AG04449 (cell line): ENCODE data around the gene TRMU.

Experiments used
- CTCF ChIA-PET: fragments of 350-600 bp; formaldehyde crosslinking; extraction: SDS; loops from one replicate; lab custom pipeline; 2021; ENCODE audit warnings: antibody characterized with exemption; lab: Yijun Ruan, JAX
- POLR2A ChIA-PET: fragments of 400-600, 350-600 bp; formaldehyde crosslinking; extraction: SDS; loops from one replicate; lab custom pipeline; 2020; ENCODE audit warnings: antibody characterized with exemption, inconsistent platforms; lab: Yijun Ruan, JAX
- DNase-seq: peaks from one replicate; pipeline ENCODE4 v3.0.0-alpha.2; 2010; ENCODE audit warnings: low read depth, low spot score
- H3K4me3 ChIP-seq: 2 replicates; pipeline ENCODE4 v1.5.1; 2011; ENCODE audit warnings: low read depth, mild to moderate bottlenecking, control low read depth, low read length
- CTCF ChIP-seq: IDR thresholded peaks from one replicate; pipeline ENCODE4 v1.5.1; 2011; ENCODE audit warnings: mild to moderate bottlenecking, moderate library complexity, low read length, control low read depth, inconsistent platforms; ENCODE audit not compliant: insufficient read depth; ENCODE audit errors: missing control alignments

The TRMU gene

GRCh38 chr22:46380581-46380980 is 45.1 kb downstream of the TRMU start:
- no peak for DNase-seq
- ChIA-PET CTCF (interaction anchor here (1.0 kb wide), 1 partner anchor 9 kb away, joined by 4 read pairs; no protein-coding TSS in a partner anchor), POLR2A (no interaction called here)
- no peak overlapping the region for H3K4me3 ChIP-seq
- TF ChIP-seq CTCF = no peak

- ChIA-PET CTCF (interaction anchor here (1.0 kb wide), 1 partner anchor 9 kb away, joined by 4 read pairs; no protein-coding TSS in a partner anchor), POLR2A (no interaction called here)
- TF ChIP-seq CTCF = no peak
- no peak overlapping the region for H3K4me3 ChIP-seq
- no peak for DNase-seq
Observed at GRCh38 chr22:46381142-46381541, 45.6 kb downstream of the TRMU start.

- TF ChIP-seq CTCF = no peak
- DNase-seq = no peak
- CTCF ChIA-PET = interaction anchor here (1.0 kb wide), 1 partner anchor 8 kb away, joined by 4 read pairs; no protein-coding TSS in a partner anchor
- POLR2A ChIA-PET = no interaction called here
- no peak overlapping the region for H3K4me3 ChIP-seq
Observed at GRCh38 chr22:46381731-46382130, 46.2 kb downstream of the TRMU start.

- TF ChIP-seq CTCF = no peak
- POLR2A ChIA-PET = no interaction called here
- CTCF ChIA-PET = interaction anchor here (1.7 kb wide), 1 partner anchor 15 kb away, joined by 6 read pairs; no protein-coding TSS in a partner anchor
- H3K4me3 ChIP-seq = no peak overlapping the region
- DNase-seq = no peak
Observed at GRCh38 chr22:46382524-46382923, 47.0 kb downstream of the TRMU start.

- H3K4me3 ChIP-seq = no peak overlapping the region
- no peak for DNase-seq
- TF ChIP-seq CTCF = no peak
- POLR2A ChIA-PET = no interaction called here
- CTCF ChIA-PET = interaction anchor here (1.2 to 3.8 kb wide), 2 partner anchors 19 to 30 kb away, joined by 3 to 18 read pairs; no protein-coding TSS in a partner anchor
Observed at GRCh38 chr22:46386312-46386711, 50.8 kb downstream of the TRMU start.

- POLR2A ChIA-PET = no interaction called here
Observed at GRCh38 chr22:46387748-46388147, 52.2 kb downstream of the TRMU start.

More at GRCh38 chr22:46387748-46388147, 52.2 kb downstream of the TRMU start:
- TF ChIP-seq CTCF = no peak
- H3K4me3 ChIP-seq = no peak overlapping the region
- no peak for DNase-seq
- CTCF ChIA-PET = interaction anchor here (3.8 kb wide), 1 partner anchor 20 kb away, joined by 18 read pairs; no protein-coding TSS in a partner anchor
